Astrocyte of the cerebellum (primary cell): ENCODE results near the gene PDZD2.
"Not testable (repeated sequence)": the region's sequence is repeated elsewhere in the genome, so short reads cannot be mapped to it uniquely, and the experiment has no call there.

Source experiments
- DNase-seq: peaks from one replicate; pipeline ENCODE4 v3.0.0-alpha.2; 2011; ENCODE audit warnings: low read depth
- H3K4me3 ChIP-seq: 2 replicates; pipeline ENCODE4 v1.5.1; 2011; ENCODE audit warnings: mild to moderate bottlenecking, low read depth, low read length, moderate library complexity
- in situ Hi-C: cut with HindIII; loops from 2 replicates; pipeline ENCODE4 v1.10.0; 2017; ENCODE audit warnings: low sequenced_read_pairs
- TF ChIP-seq, protein P1 (sequence below): IDR thresholded peaks from 2 replicates; pipeline ENCODE4 v1.5.1; 2012; ENCODE audit warnings: low read length, low read depth, moderate library complexity, mild to moderate bottlenecking; ENCODE audit errors: missing control alignments

The PDZD2 gene

GRCh38 chr5:32029261-32029660, 390.3 kb downstream of the PDZD2 start:
- TF ChIP-seq, protein P1, sequence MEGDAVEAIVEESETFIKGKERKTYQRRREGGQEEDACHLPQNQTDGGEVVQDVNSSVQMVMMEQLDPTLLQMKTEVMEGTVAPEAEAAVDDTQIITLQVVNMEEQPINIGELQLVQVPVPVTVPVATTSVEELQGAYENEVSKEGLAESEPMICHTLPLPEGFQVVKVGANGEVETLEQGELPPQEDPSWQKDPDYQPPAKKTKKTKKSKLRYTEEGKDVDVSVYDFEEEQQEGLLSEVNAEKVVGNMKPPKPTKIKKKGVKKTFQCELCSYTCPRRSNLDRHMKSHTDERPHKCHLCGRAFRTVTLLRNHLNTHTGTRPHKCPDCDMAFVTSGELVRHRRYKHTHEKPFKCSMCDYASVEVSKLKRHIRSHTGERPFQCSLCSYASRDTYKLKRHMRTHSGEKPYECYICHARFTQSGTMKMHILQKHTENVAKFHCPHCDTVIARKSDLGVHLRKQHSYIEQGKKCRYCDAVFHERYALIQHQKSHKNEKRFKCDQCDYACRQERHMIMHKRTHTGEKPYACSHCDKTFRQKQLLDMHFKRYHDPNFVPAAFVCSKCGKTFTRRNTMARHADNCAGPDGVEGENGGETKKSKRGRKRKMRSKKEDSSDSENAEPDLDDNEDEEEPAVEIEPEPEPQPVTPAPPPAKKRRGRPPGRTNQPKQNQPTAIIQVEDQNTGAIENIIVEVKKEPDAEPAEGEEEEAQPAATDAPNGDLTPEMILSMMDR = no peak
- no peak overlapping the region for H3K4me3 ChIP-seq
- DNase-seq = no peak
- in situ Hi-C loops = no loop called here

- DNase-seq = no peak
- no peak overlapping the region for H3K4me3 ChIP-seq
- TF ChIP-seq, protein P1 = no peak
- in situ Hi-C loops = no loop called here
Measured at GRCh38 chr5:32029781-32030180, 390.9 kb downstream of the PDZD2 start.

GRCh38 chr5:32030222-32030621, 391.3 kb downstream of the PDZD2 start:
- TF ChIP-seq, protein P1 = no peak
- no peak for DNase-seq
- no peak overlapping the region for H3K4me3 ChIP-seq
- in situ Hi-C loops = no loop called here

GRCh38 chr5:32030686-32031085, 391.8 kb downstream of the PDZD2 start:
- H3K4me3 ChIP-seq = no peak overlapping the region
- TF ChIP-seq, protein P1 = no peak
- no peak for DNase-seq
- in situ Hi-C loops = no loop called here

GRCh38 chr5:32031089-32031488, 392.2 kb downstream of the PDZD2 start:
- TF ChIP-seq, protein P1 = no peak
- no peak overlapping the region for H3K4me3 ChIP-seq
- in situ Hi-C loops = no loop called here
- DNase-seq = no peak

DNA sequence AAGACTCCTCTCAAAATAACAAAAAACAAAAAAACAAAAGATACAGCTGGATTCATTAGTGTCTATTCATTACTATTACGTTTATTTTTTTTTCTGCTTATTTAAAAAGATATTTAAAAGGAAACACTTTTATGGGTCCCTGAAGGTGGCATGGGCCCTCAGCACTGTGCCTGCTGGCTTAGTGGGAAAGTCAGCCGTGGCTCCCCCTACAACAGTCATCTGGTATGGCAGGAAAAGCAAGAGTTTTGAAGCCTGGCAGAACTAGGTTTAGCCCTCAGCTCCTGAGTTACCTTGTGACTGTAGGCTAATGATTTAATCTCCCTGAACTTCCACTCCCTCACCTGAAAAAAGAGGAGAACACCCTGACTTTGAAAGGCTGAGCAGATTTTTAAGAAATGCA, 399.6 kb downstream of the PDZD2 start:
- H3K4me3 ChIP-seq = no peak overlapping the region
- TF ChIP-seq, protein P1 = no peak
- no peak for DNase-seq
- in situ Hi-C loops = no loop called here

DNA sequence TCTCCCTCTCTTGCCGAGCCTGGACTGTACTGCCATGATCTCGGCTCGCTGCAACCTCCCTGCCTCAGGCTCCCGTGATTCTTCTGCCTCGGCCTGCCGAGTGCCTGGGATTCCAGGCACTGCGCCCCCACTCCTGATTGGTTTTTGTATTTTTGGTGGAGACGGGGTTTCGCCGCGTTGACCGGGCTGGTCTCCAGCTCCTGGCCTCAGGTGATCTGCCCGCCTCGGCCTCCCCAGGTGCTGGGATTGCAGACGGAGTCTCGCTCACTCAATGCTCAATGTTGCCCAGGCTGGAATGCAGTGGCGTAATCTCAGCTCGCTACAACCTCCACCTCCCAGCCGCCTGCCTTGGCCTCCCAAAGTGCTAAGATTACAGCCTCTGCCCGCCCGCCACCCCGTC, 400.2 kb downstream of the PDZD2 start:
- H3K4me3 ChIP-seq, in situ Hi-C loops, DNase-seq: not testable (repeated sequence)

DNA sequence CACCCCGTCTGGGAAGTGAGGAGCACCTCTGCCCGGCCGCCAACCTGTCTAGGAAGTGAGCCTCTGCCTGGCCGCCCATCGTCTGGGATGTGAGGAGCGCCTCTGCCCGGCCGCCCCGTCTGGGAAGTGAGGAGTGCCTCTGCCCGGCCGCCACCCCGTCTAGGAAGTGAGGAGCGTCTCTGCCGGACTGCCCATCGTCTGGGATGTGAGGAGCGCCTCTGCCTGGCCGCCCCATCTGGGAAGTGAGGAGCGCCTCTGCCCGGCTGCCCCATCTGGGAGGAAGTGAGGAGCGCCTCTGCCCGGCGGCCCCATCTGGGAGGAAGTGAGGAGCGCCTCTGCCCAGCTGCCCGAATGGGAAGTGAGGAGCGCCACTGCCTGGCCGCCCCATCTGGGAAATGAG, 400.7 kb downstream of the PDZD2 start:
- in situ Hi-C loops, H3K4me3 ChIP-seq, DNase-seq: not testable (repeated sequence)

DNA sequence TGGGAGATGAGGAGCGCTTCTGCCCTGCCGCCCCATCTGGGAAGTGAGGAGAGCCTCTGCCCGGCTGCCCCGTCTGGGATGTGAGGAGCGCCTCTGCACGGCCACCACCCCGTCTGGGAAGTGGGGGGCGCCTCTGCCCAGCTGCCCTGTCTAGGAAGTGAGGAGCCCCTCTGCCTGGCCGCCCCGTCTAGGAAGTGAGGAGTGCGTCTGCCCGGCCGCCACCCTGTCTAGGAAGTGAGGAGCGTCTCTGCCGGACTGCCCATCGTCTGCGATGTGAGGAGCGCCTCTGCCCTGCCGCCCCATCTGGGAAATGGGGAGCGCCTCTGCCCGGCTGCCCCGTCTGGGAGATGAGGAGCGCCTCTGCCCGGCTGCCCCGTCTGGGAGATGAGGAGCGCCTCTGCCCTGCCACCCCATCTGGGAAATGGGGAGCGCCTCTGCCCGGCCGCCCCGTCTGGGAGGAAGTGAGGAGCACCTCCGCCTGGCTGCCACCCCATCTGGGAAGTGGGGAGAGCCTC, 401.3 kb downstream of the PDZD2 start:
- H3K4me3 ChIP-seq, in situ Hi-C loops, DNase-seq: not testable (repeated sequence)
